MCF 10A (cell line): Measurements from ENCODE around the gene UPF2. TPM values are rescaled to one million over a fixed set of nuclear protein-coding genes. Genes with fewer than 3 reads are reported as not detected.
"Not testable (repeated sequence)": the region's sequence is repeated elsewhere in the genome, so short reads cannot be mapped to it uniquely, and the experiment has no call there.

Source experiments
- BruUV-seq: library from RNA; stranded (reverse); fragments of 400-500 nt; replicated peaks from 2 replicates; lab custom pipeline; 2021; lab: Mats Ljungman, UMichigan
- CTCF ChIA-PET: fragments of 300-600 bp; sonication (Branson Sonifier 250); formaldehyde crosslinking; extraction: SDS; loops from one replicate; lab custom pipeline; 2021; ENCODE audit warnings: antibody characterized with exemption, inconsistent platforms; lab: Yijun Ruan, JAX
- POLR2A ChIA-PET: fragments of 300-600, 350-650 bp; sonication (Branson Sonifier 250); formaldehyde crosslinking; extraction: SDS; loops from one replicate; lab custom pipeline; 2020; ENCODE audit warnings: antibody characterized with exemption, inconsistent platforms; lab: Yijun Ruan, JAX
- DNase-seq: peaks from one replicate; pipeline ENCODE4 v3.0.0-alpha.2; 2018; ENCODE audit not compliant: unreplicated experiment
- H3K27ac Mint-ChIP-seq: one replicate; pipeline ENCODE4 v1.8.0; 2022; ENCODE audit warnings: mild to moderate bottlenecking, low read depth, mixed read lengths; ENCODE audit not compliant: unreplicated experiment
- H3K27me3 Mint-ChIP-seq: one replicate; pipeline ENCODE4 v1.8.0; 2022; ENCODE audit warnings: mixed read lengths; ENCODE audit not compliant: insufficient read depth, unreplicated experiment
- H3K36me3 Mint-ChIP-seq: one replicate; pipeline ENCODE4 v1.8.0; 2022; ENCODE audit warnings: mild to moderate bottlenecking, moderate library complexity, mixed read lengths; ENCODE audit not compliant: insufficient read depth, unreplicated experiment
- H3K4me1 Mint-ChIP-seq: one replicate; pipeline ENCODE4 v1.8.0; 2022; ENCODE audit warnings: mixed read lengths; ENCODE audit not compliant: insufficient read depth, unreplicated experiment
- H3K4me3 Mint-ChIP-seq: one replicate; pipeline ENCODE4 v1.8.0; 2022; ENCODE audit warnings: mild to moderate bottlenecking, moderate library complexity, mixed read lengths; ENCODE audit not compliant: unreplicated experiment
- H3K9me3 Mint-ChIP-seq: one replicate; pipeline ENCODE4 v1.8.0; 2022; ENCODE audit warnings: mixed read lengths; ENCODE audit not compliant: unreplicated experiment
- intact Hi-C: fragments of 100-400 bp; cut with micrococcal nuclease; formaldehyde crosslinking; loops from 2 replicates; pipeline ENCODE4 v1.14.1; 2022
- total RNA-seq: library from RNA; stranded (reverse); gene quantifications from 2 replicates; pipeline ENCODE4 v1.2.3, GENCODE V29; 2022
- TF ChIP-seq, protein P1 (sequence below): fragments of 200-600 bp; IDR thresholded peaks from one replicate; pipeline ENCODE4 v1.8.0; 2022; ENCODE audit warnings: antibody characterized with exemption, mild to moderate bottlenecking; ENCODE audit not compliant: unreplicated experiment

Gene UPF2
- total RNA-seq, 1 experiment from 2014 or later, result 24.7 TPM

DNA sequence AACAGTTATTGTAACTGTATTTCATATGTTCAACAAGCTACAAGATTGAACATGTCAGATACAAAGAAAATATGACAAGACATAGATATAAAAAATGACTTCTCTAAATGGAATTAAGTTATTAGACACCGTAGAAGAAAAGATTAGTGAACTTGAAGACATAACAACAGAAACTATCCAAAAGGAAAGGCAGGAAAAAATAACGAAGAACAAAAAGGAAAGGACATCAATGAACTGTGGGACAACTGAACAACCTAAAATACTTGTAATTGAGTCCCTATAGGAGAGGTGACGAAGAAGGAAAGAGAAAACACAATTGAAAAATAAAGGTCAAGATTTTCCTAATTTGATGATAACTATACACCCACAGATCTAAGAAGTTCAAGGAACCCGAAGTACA is 32.3 kb downstream of the UPF2 start:
- Mint-ChIP-seq H3K27ac (no peak overlapping the region), H3K4me1 (no peaks in the 10 kb centered on the region), H3K27me3 (no peaks in the 10 kb centered on the region), H3K4me3 (no peak overlapping the region), H3K9me3 (peaks cover 10% of the 10 kb centered on the region), H3K36me3 (peaks cover 73% of the 10 kb centered on the region)
- ChIA-PET CTCF (interaction anchor here (0.7 to 1.3 kb wide), 2 partner anchors 10 to 227 kb away, joined by 4 read pairs; no protein-coding TSS in a partner anchor), POLR2A (interaction anchor here (0.6 to 1.3 kb wide), 3 partner anchors 9 to 39 kb away, joined by 3 read pairs; no protein-coding TSS in a partner anchor)
- intact Hi-C loops, result no loop called here
- no TSS peak for BruUV-seq
- DNase-seq, result no peak
- TF ChIP-seq, protein P1, sequence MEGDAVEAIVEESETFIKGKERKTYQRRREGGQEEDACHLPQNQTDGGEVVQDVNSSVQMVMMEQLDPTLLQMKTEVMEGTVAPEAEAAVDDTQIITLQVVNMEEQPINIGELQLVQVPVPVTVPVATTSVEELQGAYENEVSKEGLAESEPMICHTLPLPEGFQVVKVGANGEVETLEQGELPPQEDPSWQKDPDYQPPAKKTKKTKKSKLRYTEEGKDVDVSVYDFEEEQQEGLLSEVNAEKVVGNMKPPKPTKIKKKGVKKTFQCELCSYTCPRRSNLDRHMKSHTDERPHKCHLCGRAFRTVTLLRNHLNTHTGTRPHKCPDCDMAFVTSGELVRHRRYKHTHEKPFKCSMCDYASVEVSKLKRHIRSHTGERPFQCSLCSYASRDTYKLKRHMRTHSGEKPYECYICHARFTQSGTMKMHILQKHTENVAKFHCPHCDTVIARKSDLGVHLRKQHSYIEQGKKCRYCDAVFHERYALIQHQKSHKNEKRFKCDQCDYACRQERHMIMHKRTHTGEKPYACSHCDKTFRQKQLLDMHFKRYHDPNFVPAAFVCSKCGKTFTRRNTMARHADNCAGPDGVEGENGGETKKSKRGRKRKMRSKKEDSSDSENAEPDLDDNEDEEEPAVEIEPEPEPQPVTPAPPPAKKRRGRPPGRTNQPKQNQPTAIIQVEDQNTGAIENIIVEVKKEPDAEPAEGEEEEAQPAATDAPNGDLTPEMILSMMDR, result no peak

GRCh38 chr10:12008842-12009241 is 33.8 kb downstream of the UPF2 start:
- POLR2A ChIA-PET, H3K4me1 Mint-ChIP-seq, H3K4me3 Mint-ChIP-seq, DNase-seq, H3K27me3 Mint-ChIP-seq, intact Hi-C loops, H3K27ac Mint-ChIP-seq, H3K9me3 Mint-ChIP-seq, BruUV-seq: not testable (repeated sequence)
- H3K36me3 Mint-ChIP-seq, result peaks cover 78% of the 10 kb centered on the region
- CTCF ChIA-PET, result interaction anchor here (0.6 to 0.8 kb wide), 2 partner anchors 9 to 15 kb away, joined by 3 to 4 read pairs; no protein-coding TSS in a partner anchor

DNA sequence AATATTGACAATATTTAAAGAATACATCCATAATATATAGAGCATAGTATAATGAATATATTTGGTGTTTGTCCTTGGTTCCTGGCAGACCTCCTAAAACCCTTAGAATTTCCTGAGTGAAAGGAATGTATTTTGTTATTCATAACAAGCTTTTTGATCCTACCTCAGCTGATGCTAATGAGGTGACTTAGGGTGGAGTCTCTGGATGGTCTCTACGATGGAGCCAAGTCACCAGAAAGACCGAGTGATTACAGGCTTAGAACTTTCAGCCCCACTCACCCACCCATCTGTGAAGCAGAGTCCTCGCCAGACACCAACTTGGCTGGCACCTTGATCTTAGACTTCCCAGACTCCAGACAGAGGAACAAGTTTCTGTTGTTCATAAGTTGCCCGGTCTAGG is 35.9 kb downstream of the UPF2 start:
- H3K9me3 Mint-ChIP-seq, result peaks cover 10% of the 10 kb centered on the region
- peaks cover 80% of the 10 kb centered on the region for H3K36me3 Mint-ChIP-seq
- no peaks in the 10 kb centered on the region for H3K27me3 Mint-ChIP-seq
- no peak overlapping the region for H3K27ac Mint-ChIP-seq
- BruUV-seq, result no TSS peak
- no peaks in the 10 kb centered on the region for H3K4me1 Mint-ChIP-seq
- POLR2A ChIA-PET, result no interaction called here
- H3K4me3 Mint-ChIP-seq, result no peak overlapping the region
- CTCF ChIA-PET, result interaction anchor here (0.7 to 0.8 kb wide), 2 partner anchors 21 to 1093 kb away, joined by 3 read pairs; partner anchors contain the start of gene OPTN
- intact Hi-C loops, result no loop called here
- TF ChIP-seq, protein P1, result no peak
- DNase-seq, result no peak

- H3K9me3 Mint-ChIP-seq, result no peaks in the 10 kb centered on the region
- POLR2A ChIA-PET, result interaction anchor here (1.3 kb wide), 1 partner anchor 169 kb away, joined by 4 read pairs; no protein-coding TSS in a partner anchor
- no TSS peak for BruUV-seq
These were observed 48.7 kb downstream of the UPF2 start for GRCh38 chr10:11993834-11994468.

More at GRCh38 chr10:11993834-11994468, 48.7 kb downstream of the UPF2 start:
- CTCF ChIA-PET, result interaction anchor here (0.7 to 2.2 kb wide), 5 partner anchors 7 to 212 kb away, joined by 3 to 9 read pairs (median 4); no protein-coding TSS in a partner anchor
- Mint-ChIP-seq H3K27me3 (no peaks in the 10 kb centered on the region), H3K36me3 (peaks cover 62% of the 10 kb centered on the region), H3K27ac (no peak overlapping the region), H3K4me3 (no peak overlapping the region), H3K4me1 (no peaks in the 10 kb centered on the region)
- TF ChIP-seq, protein P1, result no peak
- no peak for DNase-seq
- intact Hi-C loops, result no loop called here
